Measurements from ENCODE around the gene HYAL4.

DNA sequence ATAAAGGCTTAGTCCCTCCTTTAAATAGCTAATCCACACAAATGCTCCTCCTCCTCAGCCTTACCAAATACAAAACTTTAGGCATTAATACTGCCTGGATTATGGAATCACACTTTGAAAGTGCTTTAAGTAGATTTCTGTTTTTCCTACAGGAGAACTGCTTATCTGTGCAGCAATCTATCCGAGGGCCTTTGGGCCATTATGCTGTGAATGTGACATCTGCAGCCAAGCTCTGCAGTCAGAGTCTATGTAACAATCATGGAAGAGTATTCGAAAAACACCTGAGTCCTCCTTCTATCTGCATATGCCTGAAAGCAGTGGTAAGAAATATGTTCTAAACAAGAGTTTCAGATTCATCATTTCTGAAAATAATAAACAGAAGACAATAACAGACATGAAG is 16.2 kb upstream of the HYAL4 start:
- TF ChIP-seq SMC3 (IDR thresholded peaks at IDR 0.05; ENCODE audit: low read length) (no peak), REXO4 (CRISPR knock-in tag; IDR thresholded peaks at IDR 0.05; ENCODE audit: borderline replicate concordance) (no peak), ZNF430 (CRISPR knock-in tag; IDR thresholded peaks at IDR 0.05) (no peak), ZNF446 (CRISPR knock-in tag; IDR thresholded peaks at IDR 0.05) (no peak), KLF12 (CRISPR knock-in tag; IDR thresholded peaks at IDR 0.05; ENCODE audit: borderline replicate concordance) (no peak), SRSF9 (IDR thresholded peaks at IDR 0.05; ENCODE audit: borderline replicate concordance, insufficient read depth, low read depth, low read length, poor library complexity, severe bottlenecking) (no peak), KDM1A (CRISPR knock-in tag; IDR thresholded peaks at IDR 0.05) (no peak), RNF2 (conservative IDR thresholded peaks at IDR 0.05; ENCODE audit: low read depth) (no peak), KLF16 (CRISPR knock-in tag; IDR thresholded peaks at IDR 0.05) (no peak), NFIC (IDR thresholded peaks at IDR 0.05; ENCODE audit: low read length) (no peak)
- TF ChIP-seq, protein P1, sequence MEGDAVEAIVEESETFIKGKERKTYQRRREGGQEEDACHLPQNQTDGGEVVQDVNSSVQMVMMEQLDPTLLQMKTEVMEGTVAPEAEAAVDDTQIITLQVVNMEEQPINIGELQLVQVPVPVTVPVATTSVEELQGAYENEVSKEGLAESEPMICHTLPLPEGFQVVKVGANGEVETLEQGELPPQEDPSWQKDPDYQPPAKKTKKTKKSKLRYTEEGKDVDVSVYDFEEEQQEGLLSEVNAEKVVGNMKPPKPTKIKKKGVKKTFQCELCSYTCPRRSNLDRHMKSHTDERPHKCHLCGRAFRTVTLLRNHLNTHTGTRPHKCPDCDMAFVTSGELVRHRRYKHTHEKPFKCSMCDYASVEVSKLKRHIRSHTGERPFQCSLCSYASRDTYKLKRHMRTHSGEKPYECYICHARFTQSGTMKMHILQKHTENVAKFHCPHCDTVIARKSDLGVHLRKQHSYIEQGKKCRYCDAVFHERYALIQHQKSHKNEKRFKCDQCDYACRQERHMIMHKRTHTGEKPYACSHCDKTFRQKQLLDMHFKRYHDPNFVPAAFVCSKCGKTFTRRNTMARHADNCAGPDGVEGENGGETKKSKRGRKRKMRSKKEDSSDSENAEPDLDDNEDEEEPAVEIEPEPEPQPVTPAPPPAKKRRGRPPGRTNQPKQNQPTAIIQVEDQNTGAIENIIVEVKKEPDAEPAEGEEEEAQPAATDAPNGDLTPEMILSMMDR (CRISPR knock-in tag; IDR thresholded peaks at IDR 0.05): no peak
